MM.1S (cell line): Measurements from ENCODE around the gene IL1RAPL2.

Source experiments
- DNase-seq: peaks from one replicate; pipeline ENCODE4 v3.0.0-alpha.2; 2015
- H2AFZ ChIP-seq: fragments of 300-600 bp; sonication (generic); 2 replicates; pipeline ENCODE4 v1.6.0; 2016; ENCODE audit warnings: antibody characterized with exemption, low read length
- H3F3A ChIP-seq: fragments of 300-600 bp; sonication (generic); 2 replicates; pipeline ENCODE4 v1.6.1; 2016; ENCODE audit warnings: mild to moderate bottlenecking, antibody characterized with exemption, low read length, moderate library complexity, mixed read lengths; ENCODE audit not compliant: insufficient read depth
- H3K27ac ChIP-seq: fragments of 300-600 bp; sonication (generic); 2 replicates; pipeline ENCODE4 v1.5.1; 2016; ENCODE audit warnings: mild to moderate bottlenecking, low read length
- H3K27me3 ChIP-seq: fragments of 300-600 bp; sonication (generic); replicated peaks from 2 replicates; pipeline ENCODE4 v1.6.0; 2016; ENCODE audit warnings: low read length; ENCODE audit not compliant: insufficient read depth
- H3K36me3 ChIP-seq: fragments of 300-600 bp; sonication (generic); replicated peaks from 2 replicates; pipeline ENCODE4 v1.6.1; 2016; ENCODE audit warnings: mild to moderate bottlenecking, low read length, mixed read lengths; ENCODE audit not compliant: insufficient read depth
- H3K4me1 ChIP-seq: fragments of 300-600 bp; sonication (generic); 2 replicates; pipeline ENCODE4 v1.6.1; 2016; ENCODE audit warnings: low read length, mixed read lengths
- H3K4me2 ChIP-seq: fragments of 300-600 bp; sonication (generic); 2 replicates; pipeline ENCODE4 v1.6.0; 2016; ENCODE audit warnings: low read depth, low read length
- H3K4me3 ChIP-seq: fragments of 300-600 bp; sonication (generic); 2 replicates; pipeline ENCODE4 v1.5.1; 2016; ENCODE audit warnings: low read length, mixed read lengths
- H3K79me2 ChIP-seq: fragments of 300-600 bp; sonication (generic); 2 replicates; pipeline ENCODE4 v1.6.1; 2016; ENCODE audit warnings: mixed run types, low read length, mixed read lengths
- H3K9ac ChIP-seq: fragments of 300-600 bp; sonication (generic); 2 replicates; pipeline ENCODE4 v1.6.1; 2016; ENCODE audit warnings: low read length, mixed read lengths
- H3K9me2 ChIP-seq: fragments of 300-600 bp; sonication (generic); replicated peaks from 2 replicates; pipeline ENCODE4 v1.6.1; 2016; ENCODE audit warnings: mild to moderate bottlenecking, low read length, mixed read lengths; ENCODE audit not compliant: insufficient read depth
- H3K9me3 ChIP-seq: fragments of 300-600 bp; sonication (generic); replicated peaks from 2 replicates; pipeline ENCODE4 v1.6.1; 2016; ENCODE audit warnings: mild to moderate bottlenecking, low read length, mixed read lengths; ENCODE audit not compliant: insufficient read depth
- H4K20me1 ChIP-seq: fragments of 300-600 bp; sonication (generic); 2 replicates; pipeline ENCODE4 v1.6.1; 2016; ENCODE audit warnings: mild to moderate bottlenecking, low read length, moderate library complexity, mixed read lengths; ENCODE audit not compliant: insufficient read depth
- EZH2 ChIP-seq: fragments of 300-600 bp; sonication (generic); optimal IDR thresholded peaks from 2 replicates; pipeline ENCODE3; 2017; ENCODE audit warnings: low read depth, mild to moderate bottlenecking, antibody characterized with exemption, low read length, mixed read lengths
- EZH2phosphoT487 ChIP-seq: fragments of 300-600 bp; sonication (generic); IDR thresholded peaks from 2 replicates; pipeline ENCODE4 v1.6.1; 2018; ENCODE audit warnings: antibody characterized with exemption, low read length
- TF ChIP-seq, protein P1 (sequence below): fragments of 300-600 bp; sonication (generic); IDR thresholded peaks from 2 replicates; pipeline ENCODE4 v1.5.1; 2016; ENCODE audit warnings: antibody characterized with exemption, low read length, mixed read lengths

The IL1RAPL2 gene

DNA sequence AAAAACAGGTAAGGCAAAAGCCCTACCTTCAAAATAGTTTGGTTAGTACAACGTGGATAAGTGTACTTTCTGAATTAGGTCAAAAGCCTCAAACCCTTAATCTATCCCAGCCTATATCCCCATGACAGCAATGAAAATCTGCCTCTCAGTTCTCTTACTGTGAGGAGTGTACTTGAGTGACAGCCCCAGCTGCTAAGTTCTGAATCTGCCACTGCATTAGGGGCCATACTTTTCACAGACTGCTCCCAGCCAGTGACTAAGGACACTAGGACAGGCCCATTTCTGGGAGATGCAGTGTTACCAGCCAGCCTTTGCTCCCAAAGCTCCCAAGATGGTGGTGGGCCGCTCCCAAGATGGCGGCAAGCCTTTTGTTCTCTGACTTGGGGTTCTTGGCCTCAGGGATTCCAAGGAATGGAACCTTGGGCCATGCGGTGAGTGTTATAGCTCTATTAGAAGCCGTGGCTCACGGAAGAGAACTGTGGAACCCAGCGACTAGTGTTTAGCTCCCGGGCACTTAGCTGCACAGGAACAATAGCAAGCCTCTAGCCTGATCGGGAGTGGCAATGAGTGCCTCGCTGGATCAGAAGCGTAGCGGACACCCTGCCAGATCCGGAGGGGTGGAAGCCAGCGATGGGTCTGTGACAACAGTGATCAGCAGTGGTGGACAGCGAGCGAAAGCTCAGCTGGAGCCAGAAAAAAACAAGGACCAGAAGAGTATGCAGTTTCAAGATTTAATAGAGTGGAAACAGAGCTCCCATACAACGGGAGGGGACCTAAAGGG, 1080.8 kb downstream of the IL1RAPL2 start:
- no peaks in the 10 kb centered on the region for H3K79me2 ChIP-seq
- H3K4me2 ChIP-seq: no peak overlapping the region
- H2AFZ ChIP-seq: no peak overlapping the region
- H3K27ac ChIP-seq: no peak overlapping the region
- no peaks in the 10 kb centered on the region for H3K9me3 ChIP-seq
- no peaks in the 10 kb centered on the region for H3K36me3 ChIP-seq
- DNase-seq: no peak
- no peaks in the 10 kb centered on the region for H3K4me1 ChIP-seq
- TF ChIP-seq EZH2phosphoT487 (no peak), EZH2 (no peak)
- TF ChIP-seq, protein P1, sequence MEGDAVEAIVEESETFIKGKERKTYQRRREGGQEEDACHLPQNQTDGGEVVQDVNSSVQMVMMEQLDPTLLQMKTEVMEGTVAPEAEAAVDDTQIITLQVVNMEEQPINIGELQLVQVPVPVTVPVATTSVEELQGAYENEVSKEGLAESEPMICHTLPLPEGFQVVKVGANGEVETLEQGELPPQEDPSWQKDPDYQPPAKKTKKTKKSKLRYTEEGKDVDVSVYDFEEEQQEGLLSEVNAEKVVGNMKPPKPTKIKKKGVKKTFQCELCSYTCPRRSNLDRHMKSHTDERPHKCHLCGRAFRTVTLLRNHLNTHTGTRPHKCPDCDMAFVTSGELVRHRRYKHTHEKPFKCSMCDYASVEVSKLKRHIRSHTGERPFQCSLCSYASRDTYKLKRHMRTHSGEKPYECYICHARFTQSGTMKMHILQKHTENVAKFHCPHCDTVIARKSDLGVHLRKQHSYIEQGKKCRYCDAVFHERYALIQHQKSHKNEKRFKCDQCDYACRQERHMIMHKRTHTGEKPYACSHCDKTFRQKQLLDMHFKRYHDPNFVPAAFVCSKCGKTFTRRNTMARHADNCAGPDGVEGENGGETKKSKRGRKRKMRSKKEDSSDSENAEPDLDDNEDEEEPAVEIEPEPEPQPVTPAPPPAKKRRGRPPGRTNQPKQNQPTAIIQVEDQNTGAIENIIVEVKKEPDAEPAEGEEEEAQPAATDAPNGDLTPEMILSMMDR: no peak
- H3F3A ChIP-seq: no peaks in the 10 kb centered on the region
- H3K9ac ChIP-seq: no peak overlapping the region
- H4K20me1 ChIP-seq: no peaks in the 10 kb centered on the region
- H3K27me3 ChIP-seq: no peaks in the 10 kb centered on the region
- no peaks in the 10 kb centered on the region for H3K9me2 ChIP-seq
- H3K4me3 ChIP-seq: no peak overlapping the region

DNA sequence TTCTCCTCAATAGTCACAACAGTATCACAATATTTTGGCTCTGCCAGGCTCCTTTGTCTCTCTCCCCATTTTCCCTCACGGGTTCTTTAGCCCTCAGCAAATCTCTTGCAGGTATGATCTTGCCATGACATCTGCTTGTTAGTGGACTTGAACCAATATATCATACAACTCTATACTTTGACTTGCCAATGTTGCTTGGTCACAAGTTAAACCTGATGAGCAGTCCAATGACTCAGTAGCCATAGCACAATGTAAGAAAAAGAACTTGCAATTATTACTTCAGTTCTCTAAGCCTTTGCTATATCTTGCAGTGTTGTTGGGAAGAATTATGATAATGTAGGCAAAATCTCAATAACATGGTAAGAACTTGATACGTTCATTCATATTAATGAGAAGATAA, 1081.8 kb downstream of the IL1RAPL2 start:
- TF ChIP-seq EZH2phosphoT487 (no peak), EZH2 (no peak)
- TF ChIP-seq, protein P1: no peak
- Histone ChIP-seq H3K36me3 (no peaks in the 10 kb centered on the region), H3K27me3 (no peaks in the 10 kb centered on the region), H3K9me3 (no peaks in the 10 kb centered on the region), H3K4me3 (no peak overlapping the region), H3F3A (no peaks in the 10 kb centered on the region), H3K9me2 (no peaks in the 10 kb centered on the region), H3K79me2 (no peaks in the 10 kb centered on the region), H4K20me1 (no peaks in the 10 kb centered on the region), H3K27ac (no peak overlapping the region), H3K9ac (no peak overlapping the region), H3K4me1 (no peaks in the 10 kb centered on the region), H3K4me2 (no peak overlapping the region), H2AFZ (no peak overlapping the region)
- DNase-seq: no peak

- H3K9ac ChIP-seq: no peak overlapping the region
- H3K27me3 ChIP-seq: no peaks in the 10 kb centered on the region
- no peak for DNase-seq
- H3K27ac ChIP-seq: no peak overlapping the region
- no peaks in the 10 kb centered on the region for H3K79me2 ChIP-seq
- no peaks in the 10 kb centered on the region for H3F3A ChIP-seq
- H3K4me2 ChIP-seq: no peak overlapping the region
- TF ChIP-seq EZH2: no peak
- no peaks in the 10 kb centered on the region for H3K36me3 ChIP-seq
- no peak overlapping the region for H3K4me3 ChIP-seq
- no peaks in the 10 kb centered on the region for H3K9me3 ChIP-seq
- no peak overlapping the region for H2AFZ ChIP-seq
- H4K20me1 ChIP-seq: no peaks in the 10 kb centered on the region
- H3K9me2 ChIP-seq: no peaks in the 10 kb centered on the region
- no peaks in the 10 kb centered on the region for H3K4me1 ChIP-seq
Measured at GRCh38 chrX:105648732-105649131, 1082.7 kb downstream of the IL1RAPL2 start.

DNA sequence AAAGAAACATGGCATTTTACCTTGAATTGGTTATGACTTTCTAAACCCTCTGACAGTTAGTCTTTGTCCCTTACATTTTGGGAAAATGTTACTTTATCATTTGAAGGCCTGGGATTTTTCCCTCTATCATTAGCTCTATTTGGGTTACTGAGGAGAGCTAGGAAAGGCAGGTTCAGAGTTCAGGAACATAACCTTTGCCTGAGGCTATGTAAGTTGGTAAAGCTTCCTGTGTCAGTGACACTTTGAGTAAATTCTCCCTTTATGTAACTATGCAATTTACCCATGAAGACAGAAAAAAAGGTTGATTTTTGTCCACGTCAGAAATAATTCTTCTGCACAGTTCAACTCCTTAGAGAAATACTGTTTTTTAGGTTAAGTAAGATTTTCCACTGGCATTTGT, 1084.6 kb downstream of the IL1RAPL2 start:
- Histone ChIP-seq H3K9me3 (no peaks in the 10 kb centered on the region), H3K9ac (no peak overlapping the region), H3K36me3 (no peaks in the 10 kb centered on the region), H3K4me2 (no peak overlapping the region), H4K20me1 (no peaks in the 10 kb centered on the region), H3K4me3 (no peak overlapping the region), H2AFZ (no peak overlapping the region), H3K27me3 (no peaks in the 10 kb centered on the region), H3K9me2 (no peaks in the 10 kb centered on the region), H3K79me2 (no peaks in the 10 kb centered on the region), H3K4me1 (no peaks in the 10 kb centered on the region), H3F3A (no peaks in the 10 kb centered on the region), H3K27ac (no peak overlapping the region)
- no peak for DNase-seq
- TF ChIP-seq EZH2 (no peak), EZH2phosphoT487 (no peak)
- TF ChIP-seq, protein P1: no peak
